ENCODE results near the gene NANOS3. TPM values are rescaled to one million over a fixed set of nuclear protein-coding genes. Genes with fewer than 3 reads are reported as not detected.

Gene NANOS3
- total RNA-seq, 4 donors from 2014 or later = not detected

DNA sequence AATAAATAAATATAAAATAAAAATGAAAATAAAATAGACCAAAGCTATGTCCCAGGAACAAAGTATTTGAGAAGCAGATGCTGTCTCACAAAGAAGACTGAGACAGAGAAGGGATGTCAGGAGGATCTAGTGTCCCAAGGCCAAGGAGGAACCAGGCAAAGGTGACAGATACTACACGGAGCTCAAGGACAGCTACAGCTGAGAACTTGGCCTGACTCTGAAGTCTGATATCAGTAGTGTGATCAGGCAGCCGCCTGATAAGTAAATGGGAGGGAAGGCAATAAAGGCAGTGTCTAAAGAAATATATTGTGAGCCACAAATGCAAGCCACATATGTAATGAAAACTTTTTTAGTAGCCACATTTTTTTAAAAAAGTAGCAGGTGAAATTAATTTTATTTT lies 20.4 kb upstream of the NANOS3 start:
- no peaks in the 10 kb centered on the region for H3K9me3 ChIP-seq
- TF ChIP-seq POLR2A (IDR thresholded peaks at IDR 0.05) (no peak), POLR2AphosphoS5 (IDR thresholded peaks at IDR 0.05) (no peak), EP300 (IDR thresholded peaks at IDR 0.05; ENCODE audit: low read depth) (no peak)
- TF ChIP-seq, protein P1, sequence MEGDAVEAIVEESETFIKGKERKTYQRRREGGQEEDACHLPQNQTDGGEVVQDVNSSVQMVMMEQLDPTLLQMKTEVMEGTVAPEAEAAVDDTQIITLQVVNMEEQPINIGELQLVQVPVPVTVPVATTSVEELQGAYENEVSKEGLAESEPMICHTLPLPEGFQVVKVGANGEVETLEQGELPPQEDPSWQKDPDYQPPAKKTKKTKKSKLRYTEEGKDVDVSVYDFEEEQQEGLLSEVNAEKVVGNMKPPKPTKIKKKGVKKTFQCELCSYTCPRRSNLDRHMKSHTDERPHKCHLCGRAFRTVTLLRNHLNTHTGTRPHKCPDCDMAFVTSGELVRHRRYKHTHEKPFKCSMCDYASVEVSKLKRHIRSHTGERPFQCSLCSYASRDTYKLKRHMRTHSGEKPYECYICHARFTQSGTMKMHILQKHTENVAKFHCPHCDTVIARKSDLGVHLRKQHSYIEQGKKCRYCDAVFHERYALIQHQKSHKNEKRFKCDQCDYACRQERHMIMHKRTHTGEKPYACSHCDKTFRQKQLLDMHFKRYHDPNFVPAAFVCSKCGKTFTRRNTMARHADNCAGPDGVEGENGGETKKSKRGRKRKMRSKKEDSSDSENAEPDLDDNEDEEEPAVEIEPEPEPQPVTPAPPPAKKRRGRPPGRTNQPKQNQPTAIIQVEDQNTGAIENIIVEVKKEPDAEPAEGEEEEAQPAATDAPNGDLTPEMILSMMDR (IDR thresholded peaks at IDR 0.05) = no peak
- H3K4me3 ChIP-seq = no peak overlapping the region
- 47 to 54% methylated on average over 2 of the region's 2 CpGs for WGBS, 2 donors (ENCODE audit: low coverage in 1 of 2)
- in situ Hi-C loops (cut with MboI; ENCODE audit: low pct_ligation_motif_present in 1 of 4, low pct_unique_long_range_greater_than_20kb in 1 of 4, low sequenced_read_pairs in 3 of 4) (loop anchor here in 3 of 4 donors (25.0 kb wide), 3 partner anchors 94 to 269 kb away; partner anchors contain the start of genes C19orf53 (in 1 of the 3) and MRI1 (in 1 of the 3)), intact Hi-C loops (cut with DNase I; ENCODE audit: low total_unique reads) (no loop called here)
- no peaks in the 10 kb centered on the region for H3K36me3 ChIP-seq
- no peak for DNase-seq
- no peaks in the 10 kb centered on the region for H3K27me3 ChIP-seq
- peaks cover 3 to 27% (median 14%) of the 10 kb centered on the region in 4 donors for H3K4me1 ChIP-seq
- peak overlapping the region; percentile 72 to 99 (median 77) for H3K27ac ChIP-seq

DNA sequence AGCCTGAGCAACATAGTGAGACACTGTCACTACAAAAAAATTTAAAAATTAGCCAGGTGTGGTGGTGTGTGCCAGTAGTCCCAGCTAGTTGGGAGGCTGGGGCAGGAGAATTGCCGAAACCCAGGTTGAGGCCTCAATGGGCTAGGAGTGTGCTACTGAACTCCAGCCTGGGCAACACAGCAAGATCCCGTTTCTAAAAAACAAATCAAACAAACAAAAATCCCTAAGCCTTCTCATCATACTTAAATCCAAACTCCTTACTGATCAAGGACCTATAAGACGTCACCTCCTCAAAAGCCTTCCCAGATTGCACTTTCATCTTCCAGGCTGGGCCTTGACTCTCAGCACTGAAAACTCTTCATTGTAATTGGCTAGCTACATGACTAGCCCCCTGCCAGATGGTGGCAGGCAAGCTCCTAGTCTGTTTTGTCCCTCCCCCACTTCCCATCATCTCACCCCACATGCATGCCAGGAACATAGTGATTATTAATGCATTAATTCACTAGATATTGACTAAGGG lies 17.5 kb upstream of the NANOS3 start:
- no peak for DNase-seq
- Histone ChIP-seq H3K27me3 (no peaks in the 10 kb centered on the region), H3K36me3 (no peaks in the 10 kb centered on the region), H3K27ac (no peak overlapping the region), H3K9me3 (no peaks in the 10 kb centered on the region), H3K4me1 (peaks cover 0 to 24% (median 10%) of the 10 kb centered on the region in 4 donors), H3K4me3 (no peak overlapping the region)
- TF ChIP-seq, protein P1 (IDR thresholded peaks at IDR 0.05) = no peak
- no peak for TF ChIP-seq POLR2A (IDR thresholded peaks at IDR 0.05)
- no peak for TF ChIP-seq POLR2AphosphoS5 (IDR thresholded peaks at IDR 0.05)
- TF ChIP-seq EP300 (IDR thresholded peaks at IDR 0.05; ENCODE audit: low read depth) = no peak
- intact Hi-C loops (cut with DNase I; ENCODE audit: low total_unique reads) (no loop called here), in situ Hi-C loops (cut with MboI; ENCODE audit: low pct_ligation_motif_present in 1 of 4, low pct_unique_long_range_greater_than_20kb in 1 of 4, low sequenced_read_pairs in 3 of 4) (loop anchor here in 3 of 4 donors (25.0 kb wide), 3 partner anchors 97 to 272 kb away; partner anchors contain the start of genes C19orf53 (in 1 of the 3) and MRI1 (in 1 of the 3))
- 94 to 100% methylated on average over 1 to 3 of the region's 3 CpGs for WGBS, 2 donors (ENCODE audit: low coverage in 1 of 2)

DNA sequence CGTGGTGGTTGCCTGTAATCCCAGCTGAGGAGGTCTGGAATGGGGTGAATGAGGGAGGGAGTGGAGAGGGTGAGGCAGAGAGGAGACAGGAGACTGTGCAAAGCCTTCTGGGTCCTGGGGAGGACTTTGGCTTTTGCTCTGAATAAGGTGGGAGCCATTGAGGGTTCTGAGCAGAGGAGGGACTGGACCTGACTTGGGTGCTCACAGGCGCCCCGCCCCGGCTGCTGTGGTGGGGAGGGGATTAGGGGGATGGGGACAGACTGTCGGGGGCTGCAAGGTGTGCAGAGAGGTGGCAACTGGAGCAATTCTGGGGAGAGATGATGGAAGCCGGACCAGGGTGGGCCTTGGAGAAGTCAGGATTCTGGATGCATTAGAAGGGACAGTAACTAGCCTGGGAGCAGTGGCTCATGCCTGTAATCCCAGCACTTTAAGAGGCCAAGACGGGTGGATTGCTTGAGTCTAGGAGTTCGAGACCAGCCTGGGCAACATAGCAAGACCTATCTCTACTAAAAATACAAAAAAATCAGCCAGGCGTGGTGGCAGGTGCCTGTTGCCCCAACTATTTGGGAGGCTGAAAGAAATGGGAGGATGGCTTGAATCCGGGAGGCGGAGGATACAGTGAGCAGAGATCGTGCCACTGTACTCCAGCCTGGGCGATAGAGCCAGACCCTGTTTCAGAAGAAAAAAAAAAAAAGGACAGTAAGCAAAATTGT lies 16.1 kb upstream of the NANOS3 start:
- DNase-seq = no peak
- intact Hi-C loops (cut with DNase I; ENCODE audit: low total_unique reads) (loop anchor here (10.0 kb wide), 1 partner anchor 96 kb away; the partner anchor contains the start of gene MRI1), in situ Hi-C loops (cut with MboI; ENCODE audit: low pct_ligation_motif_present in 1 of 4, low pct_unique_long_range_greater_than_20kb in 1 of 4, low sequenced_read_pairs in 3 of 4) (loop anchor here (5.0 to 25.0 kb wide), 5 partner anchors 79 to 274 kb away; partner anchors contain the start of genes C19orf53 (in 1 of the 4) and MRI1 (in 1 of the 4))
- peaks cover 0 to 20% (median 13%) of the 10 kb centered on the region in 4 donors for H3K4me1 ChIP-seq
- H3K27ac ChIP-seq = peak overlapping the region; percentile 87 to 93 (median 92)
- WGBS, 2 donors (ENCODE audit: low coverage in 1 of 2) = 72 to 79% methylated on average over 6 to 13 of the region's 13 CpGs
- H3K36me3 ChIP-seq = no peaks in the 10 kb centered on the region
- TF ChIP-seq POLR2AphosphoS5 (IDR thresholded peaks at IDR 0.05) (no peak), POLR2A (IDR thresholded peaks at IDR 0.05) (no peak), EP300 (IDR thresholded peaks at IDR 0.05; ENCODE audit: low read depth) (no peak)
- TF ChIP-seq, protein P1 (IDR thresholded peaks at IDR 0.05) = no peak
- H3K9me3 ChIP-seq = no peaks in the 10 kb centered on the region
- peaks cover 8% of the 10 kb centered on the region for H3K27me3 ChIP-seq
- peak overlapping the region in 1 of 4 donors; percentile 50 for H3K4me3 ChIP-seq

DNA sequence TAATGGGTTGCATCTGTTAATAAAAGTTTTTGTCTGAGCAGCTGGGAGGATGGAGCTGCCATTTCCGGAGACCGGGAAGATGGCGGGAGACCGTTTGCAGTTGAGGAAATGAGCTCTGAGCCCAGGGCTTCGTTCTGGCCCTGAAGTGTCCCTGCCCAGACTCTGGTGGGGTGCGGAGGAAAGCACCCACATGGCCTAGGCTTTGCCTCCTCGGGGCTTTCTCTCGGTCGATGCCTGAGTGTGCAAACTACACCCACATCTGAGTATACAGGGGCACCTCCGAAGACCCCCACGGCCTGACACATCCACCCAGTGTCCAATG lies 15.6 kb upstream of the NANOS3 start:
- Histone ChIP-seq H3K4me3 (peak overlapping the region in 3 of 4 donors; percentile 36 to 50 (median 38)), H3K27ac (peak overlapping the region; percentile 87 to 93 (median 92))
- WGBS, 2 donors (ENCODE audit: low coverage in 1 of 2) = 34% methylated on average over 11 of the region's 11 CpGs; no CpG with 5 or more reads in 1 of the 2 donors

More for the DNA sequence above, 15.6 kb upstream of the NANOS3 start:
- H3K9me3 ChIP-seq = no peaks in the 10 kb centered on the region
- TF ChIP-seq, protein P1 (IDR thresholded peaks at IDR 0.05) = no peak
- TF ChIP-seq EP300 (IDR thresholded peaks at IDR 0.05; ENCODE audit: low read depth) = no peak
- TF ChIP-seq POLR2AphosphoS5 (IDR thresholded peaks at IDR 0.05) = no peak
- no peak for TF ChIP-seq POLR2A (IDR thresholded peaks at IDR 0.05)
- intact Hi-C loops (cut with DNase I; ENCODE audit: low total_unique reads) (loop anchor here (10.0 kb wide), 1 partner anchor 97 kb away; the partner anchor contains the start of gene MRI1), in situ Hi-C loops (cut with MboI; ENCODE audit: low pct_ligation_motif_present in 1 of 4, low pct_unique_long_range_greater_than_20kb in 1 of 4, low sequenced_read_pairs in 3 of 4) (loop anchor here (5.0 to 25.0 kb wide), 5 partner anchors 79 to 274 kb away; partner anchors contain the start of genes C19orf53 (in 1 of the 4) and MRI1 (in 1 of the 4))
- peaks cover 4 to 23% (median 18%) of the 10 kb centered on the region in 4 donors for H3K4me1 ChIP-seq
- no peaks in the 10 kb centered on the region for H3K36me3 ChIP-seq
- DNase-seq = no peak
- peaks cover 8% of the 10 kb centered on the region for H3K27me3 ChIP-seq

Data from transverse colon (tissue), 4 donors.